Hematopoietic multipotent progenitor cell treated with erythropoietin and hydrocortisone succinate and interleukin-3 and kit ligand, for 15 days (in vitro differentiated cells): ENCODE data around the gene DAGLA.

Experiments used
- DNase-seq: peaks from one replicate; pipeline ENCODE4 v3.0.0-alpha.2; 2015; ENCODE audit warnings: low spot score

The DAGLA gene

GRCh38 chr11:61690706-61691379 is 10.7 kb downstream of the DAGLA start:
- no peak for DNase-seq

GRCh38 chr11:61691380-61692156 is 11.4 kb downstream of the DAGLA start:
- no peak for DNase-seq

DNA sequence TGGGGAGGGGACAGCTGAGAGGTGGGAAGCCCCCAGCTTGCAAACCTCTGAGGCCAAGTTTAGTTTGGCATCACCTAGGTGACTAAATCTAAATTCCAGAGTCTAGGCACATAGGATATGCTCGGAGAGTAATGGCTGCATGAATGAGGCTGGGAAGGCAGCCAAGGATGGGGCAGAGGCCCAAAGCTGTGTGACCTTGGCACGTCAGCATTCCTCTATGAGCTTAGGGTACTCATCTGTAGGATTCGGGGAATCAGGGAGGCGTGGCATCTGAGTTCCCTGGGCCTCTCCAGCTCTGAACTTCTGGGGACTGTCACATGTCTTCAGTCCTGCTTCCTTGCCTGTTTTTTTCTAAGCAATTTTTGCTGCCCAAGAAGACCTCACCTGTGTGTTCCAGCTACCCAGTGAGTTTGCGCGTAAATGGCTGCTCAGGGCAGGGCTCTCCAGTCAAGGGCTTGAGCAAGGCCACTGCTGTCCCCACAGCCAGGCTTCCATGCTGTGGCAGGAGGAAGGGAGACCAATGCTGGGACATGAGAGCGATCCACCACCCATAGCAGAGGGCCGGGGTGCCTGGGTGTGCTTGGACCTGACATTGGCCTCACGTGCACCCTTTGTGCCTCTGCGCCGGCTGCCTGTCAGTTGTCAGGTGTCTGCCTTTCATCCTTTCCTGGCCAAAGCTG is 13.9 kb downstream of the DAGLA start:
- no peak for DNase-seq

- no peak for DNase-seq
Observed at GRCh38 chr11:61694602-61694939, 14.4 kb downstream of the DAGLA start.

GRCh38 chr11:61694946-61695706 is 14.9 kb downstream of the DAGLA start:
- no peak for DNase-seq

DNA sequence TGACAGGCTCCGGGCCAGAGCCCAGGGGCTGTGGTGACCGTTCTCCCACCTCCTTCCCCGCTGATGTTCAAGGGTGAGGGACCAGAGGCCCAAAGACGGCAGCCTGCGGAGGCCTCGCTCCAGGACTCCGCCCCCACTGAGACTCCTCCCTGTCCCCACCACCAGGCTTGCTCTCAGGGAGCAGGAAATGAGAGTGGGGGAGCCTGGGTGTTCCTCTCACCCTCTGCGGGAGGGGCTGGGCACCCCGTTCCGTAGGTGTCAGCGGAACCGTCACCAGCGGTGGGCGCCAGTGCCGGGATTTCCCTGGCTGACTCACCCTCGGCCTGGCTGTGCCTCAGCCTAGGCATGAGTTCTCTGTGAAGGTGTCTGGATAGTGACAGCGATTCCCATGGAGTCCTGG is 15.7 kb downstream of the DAGLA start:
- DNase-seq = no peak

GRCh38 chr11:61696602-61697001 is 16.4 kb downstream of the DAGLA start:
- no peak for DNase-seq

- DNase-seq = no peak
Observed at GRCh38 chr11:61697078-61697502, 16.9 kb downstream of the DAGLA start.

- no peak for DNase-seq
Observed at GRCh38 chr11:61697764-61698163, 17.6 kb downstream of the DAGLA start.

DNA sequence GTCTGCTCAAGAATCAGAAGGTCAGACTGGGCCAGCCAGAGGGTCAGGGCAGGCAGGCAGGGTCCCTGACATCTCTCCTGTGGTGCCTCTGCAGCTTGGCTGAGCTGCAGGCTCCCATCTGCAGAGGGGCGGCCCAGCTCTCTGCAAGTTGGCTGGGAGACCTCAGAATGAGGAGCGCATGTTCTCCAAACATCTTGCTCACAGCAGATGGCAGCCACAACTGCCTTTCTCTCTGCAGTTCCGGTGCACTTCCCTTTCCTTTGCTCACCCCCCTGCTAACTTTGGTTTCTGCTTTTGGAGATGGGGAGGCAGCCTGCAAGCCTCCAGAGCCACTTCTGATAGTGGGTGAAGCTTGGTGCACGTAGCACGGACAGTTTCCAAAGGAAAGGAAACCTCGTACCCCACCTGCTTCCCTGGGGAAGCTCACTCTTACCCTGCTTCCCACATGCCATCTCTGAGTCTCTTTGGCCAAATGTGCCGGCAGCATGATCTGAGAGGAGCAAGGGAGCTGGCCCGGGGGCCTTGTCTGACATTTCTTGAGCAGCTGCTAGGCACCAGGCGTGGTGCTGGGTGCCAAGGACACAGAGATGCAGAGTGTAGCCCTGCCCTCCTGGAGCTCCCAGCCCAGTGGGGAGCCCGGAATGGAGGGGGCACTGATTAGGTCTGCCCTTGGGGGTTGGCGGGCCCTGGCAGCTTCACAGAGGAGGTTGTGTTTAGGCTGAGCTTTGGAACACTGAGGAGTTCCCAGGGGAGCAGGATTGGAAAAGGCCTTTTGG is 18.2 kb downstream of the DAGLA start:
- no peak for DNase-seq

DNA sequence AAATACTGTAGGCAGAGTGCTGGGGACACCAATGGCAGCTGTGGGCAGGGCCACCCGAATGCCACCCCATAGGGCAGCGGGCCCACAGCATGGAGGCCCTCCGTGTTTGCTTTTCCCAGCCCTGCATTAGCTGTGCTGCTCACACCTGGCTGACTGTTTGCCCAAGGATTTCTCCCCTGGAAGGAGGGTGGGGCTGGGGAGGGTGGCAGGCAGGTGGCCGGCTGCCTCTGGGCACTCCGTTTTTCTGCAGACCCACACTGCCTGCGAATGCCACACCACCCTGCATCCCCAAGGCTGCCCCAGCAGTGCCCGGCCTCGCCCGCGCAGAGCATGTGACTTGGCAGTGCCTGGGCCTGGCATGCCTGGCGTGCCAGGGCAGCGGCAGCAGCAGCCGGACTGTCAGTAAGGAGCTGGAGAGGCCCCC is 19.6 kb downstream of the DAGLA start:
- DNase-seq = no peak

DNA sequence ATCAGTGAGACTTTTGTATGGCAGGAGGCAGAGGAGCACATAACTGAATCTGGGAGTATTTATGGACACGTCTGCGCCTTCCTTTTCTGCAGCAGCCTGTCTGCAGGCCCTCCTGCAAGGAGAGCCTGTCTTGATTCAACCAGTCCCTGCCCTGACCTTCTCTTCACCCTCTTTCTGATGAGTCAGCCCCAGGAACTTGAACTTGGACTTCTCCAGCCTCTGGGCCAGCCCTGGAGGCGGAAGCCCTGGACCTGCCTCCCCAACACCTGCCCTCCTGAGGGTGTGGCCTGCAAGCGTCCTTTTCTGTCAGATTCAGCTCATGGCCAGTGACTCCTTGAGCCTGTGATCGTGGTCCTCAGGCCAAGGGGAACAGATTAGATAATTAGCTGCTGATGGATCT is 20.0 kb downstream of the DAGLA start:
- no peak for DNase-seq

GRCh38 chr11:61700720-61701119 is 20.5 kb downstream of the DAGLA start:
- no peak for DNase-seq

GRCh38 chr11:61701242-61701886 is 21.2 kb downstream of the DAGLA start:
- DNase-seq = no peak

DNA sequence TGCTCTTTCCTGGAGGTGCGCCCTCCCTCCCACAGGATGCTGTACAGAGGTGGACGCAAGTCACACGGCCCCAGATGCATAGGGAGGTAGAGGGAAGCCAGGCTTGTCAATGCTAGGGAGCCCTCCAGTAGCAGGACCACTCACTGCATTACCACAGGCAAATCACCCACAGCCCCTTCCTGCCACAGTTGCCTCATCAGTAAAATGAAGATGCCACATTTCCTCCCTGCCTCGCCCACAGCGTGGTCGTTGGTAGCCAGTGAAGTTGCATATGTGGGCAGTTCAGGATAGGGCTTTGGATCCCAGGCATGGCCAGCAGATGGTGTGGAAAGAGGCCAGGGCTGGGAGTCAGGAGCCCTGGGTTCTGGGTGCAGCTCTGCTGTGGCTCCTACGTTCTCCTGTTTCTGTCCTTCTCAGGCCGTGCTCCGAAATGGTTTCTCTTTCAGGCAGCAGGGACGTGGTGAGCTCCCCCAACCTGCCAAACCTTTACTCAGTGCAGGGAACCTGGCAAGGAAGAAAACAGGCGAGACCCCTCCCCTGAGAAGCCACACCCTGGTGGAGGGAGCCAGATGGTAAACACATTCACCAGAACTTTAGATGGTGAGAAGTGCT is 22.6 kb downstream of the DAGLA start:
- no peak for DNase-seq

DNA sequence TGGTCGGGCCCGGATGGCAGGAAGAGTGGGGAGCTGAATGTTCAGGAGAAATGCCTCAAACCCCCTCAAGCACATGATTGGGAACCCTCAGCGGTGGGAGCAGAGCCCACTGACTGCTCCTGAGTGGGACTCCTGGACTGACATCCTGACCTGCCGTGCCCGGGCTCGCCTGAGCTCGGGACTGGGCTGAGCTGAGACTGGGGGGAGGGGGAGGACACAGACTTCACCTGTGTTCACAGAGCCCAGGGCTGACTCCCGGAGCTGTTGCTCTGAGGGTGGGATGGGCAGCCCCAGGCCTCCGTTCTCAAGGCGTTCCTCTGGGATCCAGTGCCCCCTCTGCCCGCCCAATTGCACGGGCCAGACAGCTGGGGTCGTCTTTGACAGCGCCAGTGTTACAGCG is 24.6 kb downstream of the DAGLA start:
- DNase-seq = no peak

DNA sequence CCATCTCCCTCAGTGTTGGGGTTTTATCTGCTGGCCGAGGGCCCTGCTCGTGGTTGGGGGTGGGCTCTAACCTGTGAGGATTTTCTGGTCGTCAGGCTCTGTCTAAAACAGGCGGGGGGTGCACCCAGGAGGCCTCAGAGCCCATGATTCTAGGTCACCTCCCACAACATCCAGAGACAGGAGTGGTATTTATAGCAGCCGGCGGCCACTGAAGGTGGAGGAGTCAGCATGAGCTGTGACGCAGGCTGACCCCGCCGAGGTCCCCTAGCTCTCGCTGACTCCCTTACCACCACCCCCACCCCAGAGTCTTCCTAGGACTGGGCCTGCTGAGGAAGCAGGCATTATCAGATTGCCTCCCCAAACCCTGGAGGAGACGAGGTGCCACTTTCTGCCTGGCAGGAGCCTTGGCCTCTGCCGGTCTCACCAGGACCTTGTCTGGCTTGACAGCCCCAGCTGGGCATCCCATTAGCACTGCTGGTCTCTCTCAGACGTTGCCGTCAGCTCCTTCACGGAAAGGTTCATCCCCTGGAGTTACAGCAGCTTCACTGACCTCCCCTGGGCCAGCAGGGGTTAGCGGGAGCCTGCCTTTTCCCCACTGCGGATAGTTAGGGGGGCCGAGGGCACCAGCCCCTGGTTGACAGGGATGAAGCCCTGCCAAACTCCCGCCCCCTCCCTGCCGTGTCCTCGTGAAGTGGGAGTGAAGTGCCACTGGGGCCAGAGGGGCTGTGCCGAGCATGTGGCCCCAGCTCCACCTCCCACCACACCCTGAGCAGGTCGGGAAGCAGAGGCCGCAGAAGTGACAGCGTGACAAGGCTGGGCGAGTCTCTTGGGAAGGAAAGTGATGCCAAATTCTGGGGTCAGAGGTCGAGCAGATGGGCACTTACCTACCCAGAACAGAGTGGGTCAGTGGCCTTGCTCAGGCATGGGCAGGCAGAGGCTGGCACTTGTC is 26.5 kb downstream of the DAGLA start:
- DNase-seq = no peak

- DNase-seq = no peak
Observed at GRCh38 chr11:61707574-61707973, 27.4 kb downstream of the DAGLA start.

DNA sequence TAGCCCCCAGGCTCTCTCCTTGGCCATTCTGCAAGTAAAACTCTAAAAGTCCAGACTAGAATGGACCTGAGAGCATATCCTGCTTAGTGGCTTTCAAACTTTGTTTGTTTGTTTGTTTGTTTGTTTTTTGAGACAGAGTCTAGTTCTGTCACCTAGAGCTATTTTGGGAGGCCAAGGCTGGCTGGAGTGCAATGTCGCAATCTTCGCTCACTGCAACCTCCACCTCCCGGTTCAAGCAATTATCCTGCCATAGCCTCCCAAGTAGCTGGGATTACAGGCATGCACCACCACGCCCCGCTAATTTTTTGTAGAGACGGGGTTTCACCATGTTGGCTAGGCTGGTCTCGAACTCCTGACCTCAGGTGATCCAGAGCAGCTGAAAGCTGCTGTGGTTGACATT is 28.9 kb downstream of the DAGLA start:
- DNase-seq = no peak

DNA sequence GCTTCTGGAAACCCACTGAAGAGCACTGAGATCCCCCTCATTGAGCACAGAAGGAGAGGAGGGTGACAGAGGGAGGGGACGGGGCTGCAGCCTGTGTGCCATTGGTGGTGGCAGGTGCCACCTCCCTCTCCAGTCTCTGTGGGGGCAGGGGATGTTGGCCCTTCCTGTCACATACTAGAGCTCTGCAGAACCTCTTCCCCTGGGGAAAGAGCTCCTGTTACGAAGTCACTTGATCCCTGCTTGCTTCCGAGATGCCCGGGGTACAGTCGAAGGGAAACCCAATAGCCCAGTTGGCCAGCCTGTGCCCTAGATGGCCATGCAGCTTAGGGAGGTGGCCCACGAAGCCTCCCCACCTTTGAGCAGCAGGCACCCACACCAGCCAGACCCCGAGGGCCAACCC is 29.4 kb downstream of the DAGLA start:
- DNase-seq = no peak
